Neural cell (in vitro differentiated cells): Measurements from ENCODE around the gene SAE1.

Experiments used
- CTCF ChIP-seq: fragments of 450-650 bp; IDR thresholded peaks from 2 replicates; pipeline ENCODE4 v1.5.1; 2014; ENCODE audit warnings: antibody characterized with exemption, mild to moderate bottlenecking, moderate library complexity; ENCODE audit not compliant: poor library complexity, severe bottlenecking
- EP300 ChIP-seq: fragments of 450-650 bp; conservative IDR thresholded peaks from 2 replicates; pipeline ENCODE4 v1.6.1; 2014; ENCODE audit warnings: antibody characterized with exemption, mild to moderate bottlenecking, moderate library complexity; ENCODE audit not compliant: poor library complexity, severe bottlenecking
- MXI1 ChIP-seq: fragments of 450-650 bp; conservative IDR thresholded peaks from 2 replicates; pipeline ENCODE4 v1.6.1; 2014; ENCODE audit warnings: antibody characterized with exemption, mild to moderate bottlenecking; ENCODE audit not compliant: poor library complexity, severe bottlenecking
- POLR2AphosphoS5 ChIP-seq: IDR thresholded peaks from 2 replicates; pipeline ENCODE4 v1.6.1; 2012

GRCh38 chr19:47188507-47189033 is 57.9 kb downstream of the SAE1 start:
- no peak for TF ChIP-seq MXI1
- no peak for TF ChIP-seq CTCF
- no peak for TF ChIP-seq EP300
- TF ChIP-seq POLR2AphosphoS5: no peak
